Gastroesophageal sphincter (tissue), 4 donors: ENCODE data around the gene BAG5. TPM values are rescaled to one million over a fixed set of nuclear protein-coding genes. Genes with fewer than 3 reads are reported as not detected.
"Not testable (repeated sequence)": the region's sequence is repeated elsewhere in the genome, so short reads cannot be mapped to it uniquely, and the experiment has no call there.

ENCODE experiments used
- ATAC-seq: fragments of 150-250 bp; one replicate; pipeline ENCODE4 v1.9.1; 2016; ENCODE audit warnings: mild to moderate bottlenecking, moderate library complexity
- H3K27ac ChIP-seq, 4 donors: fragments of 200-600 bp; sonication (generic) in 3 of 4; 1 replicate in 3 of 4; 2 replicates in 1 of 4; pipeline ENCODE4 v1.5.1; 2016 to 2019
- H3K27me3 ChIP-seq: fragments of 200-600 bp; sonication (generic); one replicate; pipeline ENCODE4 v1.5.1; 2019
- H3K36me3 ChIP-seq, 2 donors: fragments of 200-600 bp; sonication (generic); one replicate each; pipeline ENCODE4 v1.5.1; 2019; ENCODE audit warnings: control low read depth in 1 of 2
- H3K4me1 ChIP-seq, 3 donors: fragments of 200-600 bp; sonication (generic); 1 replicate in 2 of 3; 2 replicates in 1 of 3; pipeline ENCODE4 v1.5.1; 2016 to 2019; ENCODE audit warnings: control low read depth in 2 of 3
- H3K4me3 ChIP-seq, 2 donors: fragments of 200-600 bp; sonication (generic); one replicate each; pipeline ENCODE4 v1.5.1; 2019; ENCODE audit warnings: mild to moderate bottlenecking in 1 of 2, moderate library complexity in 1 of 2
- H3K9me3 ChIP-seq, 3 donors: fragments of 200-600 bp; sonication (generic); one replicate each; pipeline ENCODE4 v1.5.1; 2017 to 2019; ENCODE audit warnings: control low read depth in 2 of 3
- EP300 ChIP-seq: sonication (generic); formaldehyde crosslinking; IDR thresholded peaks from one replicate; pipeline ENCODE4 v1.6.1; 2017; ENCODE audit warnings: antibody characterized with exemption, mild to moderate bottlenecking
- POLR2A ChIP-seq, 2 donors: fragments of 450-650 bp; IDR thresholded peaks; one replicate each; pipeline ENCODE4 v1.6.1; 2017; ENCODE audit warnings: antibody characterized with exemption in 2 of 2, mild to moderate bottlenecking in 2 of 2, moderate library complexity in 1 of 2
- POLR2AphosphoS5 ChIP-seq: sonication (generic); formaldehyde crosslinking; IDR thresholded peaks from one replicate; pipeline ENCODE4 v1.6.1; 2017; ENCODE audit warnings: antibody characterized with exemption
- WGBS, 2 donors: methylation state at CpG; one replicate each; pipeline ENCODE4 v1.1.5; 2018; ENCODE audit warnings: low coverage in 1 of 2; 5-methylcytosine and 5-hydroxymethylcytosine counted together
- total RNA-seq, 4 donors: library from RNA; depleted of rRNA; stranded (reverse); fragments of >200 nt; gene quantifications; one replicate each; pipeline ENCODE4 v1.1.0, GENCODE V29; 2016
- TF ChIP-seq, protein P1 (sequence below), 4 experiments: fragments of 200-600 bp in 2 of 4; fragments of 450-650 bp in 2 of 4; sonication (generic) in 1 of 4; IDR thresholded peaks; one replicate each; pipeline ENCODE4 v1.5.1; 2017 to 2019; ENCODE audit warnings: antibody characterized with exemption in 4 of 4, mild to moderate bottlenecking in 2 of 4, moderate library complexity in 2 of 4

BAG5 gene, protein sequence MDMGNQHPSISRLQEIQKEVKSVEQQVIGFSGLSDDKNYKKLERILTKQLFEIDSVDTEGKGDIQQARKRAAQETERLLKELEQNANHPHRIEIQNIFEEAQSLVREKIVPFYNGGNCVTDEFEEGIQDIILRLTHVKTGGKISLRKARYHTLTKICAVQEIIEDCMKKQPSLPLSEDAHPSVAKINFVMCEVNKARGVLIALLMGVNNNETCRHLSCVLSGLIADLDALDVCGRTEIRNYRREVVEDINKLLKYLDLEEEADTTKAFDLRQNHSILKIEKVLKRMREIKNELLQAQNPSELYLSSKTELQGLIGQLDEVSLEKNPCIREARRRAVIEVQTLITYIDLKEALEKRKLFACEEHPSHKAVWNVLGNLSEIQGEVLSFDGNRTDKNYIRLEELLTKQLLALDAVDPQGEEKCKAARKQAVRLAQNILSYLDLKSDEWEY
- 10 to 100 TPM; 31.1 to 41.3 (median 38.5) TPM for total RNA-seq

DNA sequence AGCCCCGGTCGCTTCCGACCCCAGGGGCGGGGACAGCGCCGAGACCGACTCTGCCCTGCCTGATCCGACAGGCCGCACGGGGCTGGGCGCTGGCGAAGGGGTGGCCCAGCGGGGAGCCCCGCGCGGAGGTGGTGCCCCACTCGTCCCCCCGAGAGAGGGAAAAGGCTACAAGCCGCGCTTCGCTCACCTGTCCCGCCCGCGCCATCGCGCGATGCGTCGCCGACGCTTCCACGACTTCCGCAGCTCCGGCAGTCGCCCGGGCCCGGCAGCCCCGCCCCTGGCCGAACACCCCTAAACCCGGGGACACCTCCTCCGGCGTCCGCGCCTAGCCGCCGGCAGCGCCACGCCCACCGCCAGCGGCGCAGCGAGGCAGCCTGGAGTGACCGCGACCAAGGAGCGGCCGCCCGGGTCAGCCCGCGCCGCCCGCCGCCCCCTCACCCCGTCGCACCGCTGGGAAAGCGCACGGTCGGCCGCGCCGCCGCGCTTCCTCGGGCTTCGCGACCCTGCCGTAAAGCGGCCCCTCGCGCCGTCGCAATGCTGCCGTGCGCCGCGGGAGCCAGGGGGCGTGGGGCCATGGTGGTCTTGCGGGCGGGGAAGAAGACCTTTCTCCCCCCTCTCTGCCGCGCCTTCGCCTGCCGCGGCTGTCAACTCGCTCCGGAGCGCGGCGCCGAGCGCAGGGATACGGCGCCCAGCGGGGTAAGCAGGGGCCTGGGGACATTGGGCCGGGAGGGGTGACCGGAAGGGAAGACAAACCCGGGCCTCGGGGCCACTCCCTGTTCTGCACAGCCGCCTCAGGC, at the start of gene BAG5, which contains the start of gene COA8:
Gene BAG5, minus strand, starts transcription at position 229 of the 797 bp plus-strand sequence. CDS start 1,493 bp downstream, outside the sequence.
Gene COA8, plus strand, starts transcription at position 532 of the 797 bp plus-strand sequence. Its CDS starts 42 bp downstream, at position 574.
- Histone ChIP-seq H3K9me3 (no peaks in the 10 kb centered on the region), H3K27me3 (no peaks in the 10 kb centered on the region), H3K27ac (peak within 1 kb of the TSS; percentile 89 to 99 (median 95)), H3K4me3 (peak within 1 kb of the TSS; percentile 62 to 76), H3K4me1 (peaks cover 9 to 87% (median 39%) of the 10 kb centered on the region in 3 donors), H3K36me3 (peaks cover 0 to 16% of the 10 kb centered on the region in 2 donors)
- WGBS, 2 donors, result no CpG with 5 or more reads among the region's 109 CpGs
- TF ChIP-seq POLR2AphosphoS5 (peak; percentile 86), EP300 (no peak), POLR2A (IDR thresholded peaks at IDR 0.05) (peak; percentile 81 to 82)
- TF ChIP-seq, protein P1, sequence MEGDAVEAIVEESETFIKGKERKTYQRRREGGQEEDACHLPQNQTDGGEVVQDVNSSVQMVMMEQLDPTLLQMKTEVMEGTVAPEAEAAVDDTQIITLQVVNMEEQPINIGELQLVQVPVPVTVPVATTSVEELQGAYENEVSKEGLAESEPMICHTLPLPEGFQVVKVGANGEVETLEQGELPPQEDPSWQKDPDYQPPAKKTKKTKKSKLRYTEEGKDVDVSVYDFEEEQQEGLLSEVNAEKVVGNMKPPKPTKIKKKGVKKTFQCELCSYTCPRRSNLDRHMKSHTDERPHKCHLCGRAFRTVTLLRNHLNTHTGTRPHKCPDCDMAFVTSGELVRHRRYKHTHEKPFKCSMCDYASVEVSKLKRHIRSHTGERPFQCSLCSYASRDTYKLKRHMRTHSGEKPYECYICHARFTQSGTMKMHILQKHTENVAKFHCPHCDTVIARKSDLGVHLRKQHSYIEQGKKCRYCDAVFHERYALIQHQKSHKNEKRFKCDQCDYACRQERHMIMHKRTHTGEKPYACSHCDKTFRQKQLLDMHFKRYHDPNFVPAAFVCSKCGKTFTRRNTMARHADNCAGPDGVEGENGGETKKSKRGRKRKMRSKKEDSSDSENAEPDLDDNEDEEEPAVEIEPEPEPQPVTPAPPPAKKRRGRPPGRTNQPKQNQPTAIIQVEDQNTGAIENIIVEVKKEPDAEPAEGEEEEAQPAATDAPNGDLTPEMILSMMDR (IDR thresholded peaks at IDR 0.05), result peak in 3 of 4 experiments; percentile 24 to 52 (median 29)
- peak; percentile 79 for ATAC-seq

DNA sequence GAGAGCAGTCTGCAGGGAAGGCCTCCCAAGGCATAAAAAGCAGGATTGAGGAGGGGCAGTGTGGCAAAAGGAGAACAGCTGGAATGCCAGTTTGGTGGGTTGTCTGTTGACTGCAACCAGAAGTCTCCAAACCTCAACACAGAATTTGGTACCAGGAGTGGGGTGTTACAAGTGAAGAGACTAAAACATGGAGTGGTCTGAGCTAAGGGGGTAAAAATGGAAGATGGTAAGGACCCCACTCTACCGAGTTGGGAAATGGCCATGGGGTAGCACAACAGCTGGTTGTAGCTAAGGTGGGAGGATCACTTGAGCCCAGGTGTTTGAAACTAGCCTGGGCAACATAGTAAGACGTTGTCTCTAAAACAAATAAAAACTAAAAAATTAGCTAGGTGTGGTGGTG, 48.8 kb upstream of the BAG5 start:
- TF ChIP-seq POLR2AphosphoS5, result no peak
- TF ChIP-seq POLR2A (IDR thresholded peaks at IDR 0.05), result no peak
- TF ChIP-seq, protein P1 (IDR thresholded peaks at IDR 0.05), result no peak
- no peak for TF ChIP-seq EP300
- peaks cover 0 to 23% (median 15%) of the 10 kb centered on the region in 3 donors for H3K4me1 ChIP-seq
- no peak overlapping the region for H3K27ac ChIP-seq
- no peak overlapping the region for H3K4me3 ChIP-seq
- 86 to 94% methylated on average over 2 of the region's 2 CpGs for WGBS, 2 donors
- no peaks in the 10 kb centered on the region for H3K36me3 ChIP-seq
- H3K27me3 ChIP-seq, result peaks cover 5% of the 10 kb centered on the region
- H3K9me3 ChIP-seq, result peaks cover 0 to 17% (median 0%) of the 10 kb centered on the region in 3 donors
- no peak for ATAC-seq

DNA sequence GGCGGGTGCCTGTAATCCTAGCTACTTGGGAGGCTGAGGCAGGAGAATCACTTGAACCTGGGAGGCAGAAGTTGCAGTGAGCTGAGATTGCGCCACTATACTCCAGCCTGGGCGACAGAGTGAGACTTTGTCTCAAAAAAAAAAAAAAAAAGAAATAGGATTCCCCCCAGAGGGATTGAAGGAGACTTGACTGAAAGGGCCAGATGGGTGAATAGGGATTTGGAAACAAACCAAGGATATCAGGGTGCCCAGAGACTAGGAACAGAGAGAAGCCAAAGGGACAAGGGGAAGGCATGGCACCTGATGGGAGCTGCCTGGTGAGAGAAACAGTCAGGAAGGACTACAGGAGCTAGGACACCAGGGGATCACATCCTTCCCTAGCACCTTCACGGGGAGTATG, 46.6 kb upstream of the BAG5 start:
- not testable (repeated sequence) for H3K4me3 ChIP-seq, ATAC-seq, H3K27me3 ChIP-seq, H3K27ac ChIP-seq, H3K36me3 ChIP-seq
- Histone ChIP-seq H3K9me3 (peaks cover 0 to 17% (median 0%) of the 10 kb centered on the region in 3 donors), H3K4me1 (peaks cover 0 to 23% (median 15%) of the 10 kb centered on the region in 3 donors)
- 100% methylated on average over 1 to 2 of the region's 4 CpGs for WGBS, 2 donors

DNA sequence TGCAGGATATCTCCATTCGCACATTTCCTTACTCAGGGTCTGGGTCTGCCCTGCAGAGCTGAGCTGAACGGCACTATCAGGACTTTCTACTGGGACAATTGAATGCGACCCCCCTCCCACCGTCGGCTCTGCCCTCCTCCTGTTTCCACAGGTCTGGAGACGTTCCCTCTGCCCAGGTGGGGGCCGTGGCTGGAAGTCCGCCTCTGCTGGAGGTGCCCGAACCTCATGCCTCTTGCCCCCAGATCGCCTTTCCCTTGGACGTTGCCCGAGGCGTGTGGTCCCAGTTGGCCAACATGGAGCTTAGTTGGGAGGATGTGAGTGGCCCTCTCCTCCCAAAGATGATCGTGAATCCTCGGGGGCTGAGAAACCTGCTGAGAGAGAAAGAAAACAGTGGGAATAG, 45.4 kb upstream of the BAG5 start:
- TF ChIP-seq POLR2AphosphoS5 (no peak), EP300 (no peak), POLR2A (IDR thresholded peaks at IDR 0.05) (no peak)
- TF ChIP-seq, protein P1 (IDR thresholded peaks at IDR 0.05), result no peak
- Histone ChIP-seq H3K36me3 (no peaks in the 10 kb centered on the region), H3K27me3 (peaks cover 5% of the 10 kb centered on the region), H3K9me3 (peaks cover 0 to 17% (median 0%) of the 10 kb centered on the region in 3 donors), H3K4me1 (peaks cover 0 to 23% (median 15%) of the 10 kb centered on the region in 3 donors), H3K4me3 (peak overlapping the region in 1 of 2 donors; percentile 38), H3K27ac (peak overlapping the region in 1 of 4 donors; percentile 44)
- no peak for ATAC-seq
- 17% methylated on average over 6 of the region's 15 CpGs; no CpG with 5 or more reads in 1 of the 2 donors for WGBS, 2 donors
